H9 (cell line): ENCODE results near the gene PDE4B. TPM values are rescaled to one million over a fixed set of nuclear protein-coding genes. Genes with fewer than 3 reads are reported as not detected.

ENCODE experiments used
- DNase-seq: peaks from one replicate; pipeline ENCODE4 v3.0.0-alpha.2; 2017
- H2AFZ ChIP-seq: one replicate; pipeline ENCODE4 v1.6.1; 2013; ENCODE audit warnings: mild to moderate bottlenecking, low read length, control low read depth, moderate library complexity
- H2AK5ac ChIP-seq: 2 replicates; pipeline ENCODE4 v1.6.1; 2013; ENCODE audit warnings: low read length, control low read depth, mixed read lengths; ENCODE audit not compliant: insufficient read length
- H2BK120ac ChIP-seq: one replicate; pipeline ENCODE4 v1.6.1; 2013; ENCODE audit warnings: low read depth, mild to moderate bottlenecking, low read length, control low read depth, inconsistent platforms; ENCODE audit not compliant: poor library complexity, severe bottlenecking
- H2BK12ac ChIP-seq: 2 replicates; pipeline ENCODE4 v1.6.1; 2013; ENCODE audit warnings: low read length, control low read depth, mixed read lengths, low read depth; ENCODE audit not compliant: insufficient read length
- H2BK15ac ChIP-seq: 2 replicates; pipeline ENCODE4 v1.6.1; 2013; ENCODE audit warnings: low read depth, low read length, control low read depth
- H2BK20ac ChIP-seq: one replicate; pipeline ENCODE4 v1.6.1; 2013; ENCODE audit warnings: low read depth, mild to moderate bottlenecking, low read length, control low read depth, inconsistent platforms; ENCODE audit not compliant: poor library complexity, severe bottlenecking
- H2BK5ac ChIP-seq: 2 replicates; pipeline ENCODE4 v1.6.1; 2013; ENCODE audit warnings: low read length, control low read depth, mixed read lengths; ENCODE audit not compliant: insufficient read length
- H3K14ac ChIP-seq: 2 replicates; pipeline ENCODE4 v1.6.1; 2013; ENCODE audit warnings: low read length, control low read depth; ENCODE audit not compliant: insufficient read depth
- H3K18ac ChIP-seq: 2 replicates; pipeline ENCODE4 v1.6.1; 2013; ENCODE audit warnings: low read depth, mild to moderate bottlenecking, mixed read lengths, low read length, control low read depth; ENCODE audit not compliant: insufficient read length
- H3K23ac ChIP-seq: 2 replicates; pipeline ENCODE4 v1.6.1; 2013; ENCODE audit warnings: low read length, control low read depth, mixed read lengths, low read depth; ENCODE audit not compliant: insufficient read length
- H3K23me2 ChIP-seq: 2 replicates; pipeline ENCODE4 v1.6.1; 2013; ENCODE audit warnings: low read depth, mild to moderate bottlenecking, mixed read lengths, low read length, control low read depth; ENCODE audit not compliant: insufficient read length, poor library complexity, severe bottlenecking
- H3K27ac ChIP-seq: 2 replicates; pipeline ENCODE4 v1.5.1; 2013; ENCODE audit warnings: low read length, control low read depth, mixed read lengths, low read depth; ENCODE audit not compliant: insufficient read length
- H3K27me3 ChIP-seq: 2 replicates; pipeline ENCODE4 v1.6.1; 2013; ENCODE audit warnings: low read length, control low read depth, inconsistent platforms; ENCODE audit not compliant: insufficient read depth
- H3K4ac ChIP-seq: 2 replicates; pipeline ENCODE4 v1.6.1; 2013; ENCODE audit warnings: low read depth, mild to moderate bottlenecking, control low read depth, inconsistent platforms, low read length, moderate library complexity
- H3K4me1 ChIP-seq: 2 replicates; pipeline ENCODE4 v1.6.1; 2013; ENCODE audit warnings: low read length, control low read depth, inconsistent platforms; ENCODE audit not compliant: insufficient read depth
- H3K4me2 ChIP-seq: 2 replicates; pipeline ENCODE4 v1.6.1; 2013; ENCODE audit warnings: low read length, control low read depth, mixed read lengths; ENCODE audit not compliant: insufficient read length, insufficient read depth
- H3K56ac ChIP-seq: 2 replicates; pipeline ENCODE4 v1.6.1; 2013; ENCODE audit warnings: low read depth, mild to moderate bottlenecking, mixed read lengths, low read length, control low read depth; ENCODE audit not compliant: insufficient read length
- H3K79me1 ChIP-seq: 2 replicates; pipeline ENCODE4 v1.6.1; 2013; ENCODE audit warnings: low read depth, mild to moderate bottlenecking, moderate library complexity, low read length, control low read depth, inconsistent platforms; ENCODE audit not compliant: insufficient read depth, poor library complexity, severe bottlenecking
- H3K79me2 ChIP-seq: 2 replicates; pipeline ENCODE4 v1.6.1; 2013; ENCODE audit warnings: low read length, control low read depth, inconsistent platforms; ENCODE audit not compliant: insufficient read depth
- H3K9ac ChIP-seq: 2 replicates; pipeline ENCODE4 v1.6.1; 2013; ENCODE audit warnings: low read length, control low read depth, mixed read lengths; ENCODE audit not compliant: insufficient read length; ENCODE audit errors: extremely low read depth
- H3K9me3 ChIP-seq: one replicate; pipeline ENCODE4 v1.6.1; 2013; ENCODE audit warnings: low read depth, low read length, inconsistent platforms; ENCODE audit not compliant: control insufficient read depth
- H3T11ph ChIP-seq: one replicate; pipeline ENCODE4 v1.6.1; 2013; ENCODE audit warnings: mild to moderate bottlenecking, low read length, control low read depth, inconsistent platforms
- H4K20me1 ChIP-seq: one replicate; pipeline ENCODE4 v1.6.1; 2013; ENCODE audit not compliant: control insufficient read depth, insufficient read length, insufficient read depth
- H4K5ac ChIP-seq: 2 replicates; pipeline ENCODE4 v1.6.1; 2013; ENCODE audit warnings: low read depth, mild to moderate bottlenecking, mixed read lengths, low read length, control low read depth; ENCODE audit not compliant: insufficient read length
- H4K8ac ChIP-seq: replicated peaks from 2 replicates; pipeline ENCODE4 v1.6.1; 2013; ENCODE audit warnings: low read length, control low read depth, mixed read lengths, low read depth; ENCODE audit not compliant: insufficient read length
- H4K91ac ChIP-seq: 2 replicates; pipeline ENCODE4 v1.6.1; 2013; ENCODE audit warnings: low read depth, mild to moderate bottlenecking, moderate library complexity, mixed read lengths, low read length, control low read depth; ENCODE audit not compliant: insufficient read length
- H3K27ac Mint-ChIP-seq, 3 experiments: 2 replicates in 2 of 3; 3 replicates in 1 of 3; pipeline ENCODE4 v1.8.0; 2020 to 2021; ENCODE audit warnings: mixed read lengths in 3 of 3, mild to moderate bottlenecking in 1 of 3, moderate library complexity in 1 of 3
- H3K27me3 Mint-ChIP-seq: 2 replicates; pipeline ENCODE4 v1.8.0; 2021; ENCODE audit warnings: low read depth, mild to moderate bottlenecking, moderate library complexity, mixed read lengths
- H3K36me3 Mint-ChIP-seq, 3 experiments: 2 replicates in 2 of 3; 3 replicates in 1 of 3; pipeline ENCODE4 v1.8.0; 2020 to 2021; ENCODE audit warnings: low read depth in 3 of 3, mixed read lengths in 3 of 3; ENCODE audit not compliant: insufficient read depth in 1 of 3
- H3K4me1 Mint-ChIP-seq, 2 experiments: 2 replicates each; pipeline ENCODE4 v1.8.0; 2020; ENCODE audit warnings: mixed read lengths in 2 of 2
- H3K4me3 Mint-ChIP-seq, 2 experiments: 2 replicates in 1 of 2; 3 replicates in 1 of 2; pipeline ENCODE4 v1.8.0; 2020 to 2021; ENCODE audit warnings: mild to moderate bottlenecking in 2 of 2, mixed read lengths in 2 of 2, moderate library complexity in 1 of 2
- H3K9me3 Mint-ChIP-seq, 2 experiments: 2 replicates in 1 of 2; 3 replicates in 1 of 2; pipeline ENCODE4 v1.8.0; 2020; ENCODE audit warnings: mild to moderate bottlenecking in 2 of 2, mixed read lengths in 2 of 2, moderate library complexity in 1 of 2
- CTCF ChIP-seq: fragments of 200-600 bp; sonication (generic); conservative IDR thresholded peaks from 3 replicates; pipeline ENCODE4 v1.8.0; 2021; ENCODE audit warnings: antibody characterized with exemption, mild to moderate bottlenecking
- WGBS: extraction: QIAGEN DNeasy Blood & Tissue Kit; methylation state at CpG from one replicate; pipeline ENCODE4 v1.1.7; 2013; ENCODE audit warnings: missing lambda C conversion rate, low lambda C conversion rate, mixed read lengths; ENCODE audit not compliant: insufficient read length; ENCODE audit errors: extremely low coverage; 5-methylcytosine and 5-hydroxymethylcytosine counted together
- total RNA-seq: library from RNA; stranded (reverse); gene quantifications from 2 replicates; pipeline ENCODE4 v1.2.1, GENCODE V29; 2021

Gene PDE4B
- total RNA-seq, 1 experiment from 2014 or later, result 19.8 TPM

GRCh38 chr1:65881067-65881594, 88.4 kb downstream of the PDE4B start:
- H2BK12ac ChIP-seq, result no peak overlapping the region
- H3K56ac ChIP-seq, result no peak overlapping the region
- H2BK120ac ChIP-seq, result no peak overlapping the region
- H3K27ac ChIP-seq, result no peak overlapping the region
- H3T11ph ChIP-seq, result no peak overlapping the region
- no CpG with 5 or more reads among the region's 2 CpGs for WGBS
- no peak overlapping the region for H2AFZ ChIP-seq
- H3K4me3 Mint-ChIP-seq, result no peak overlapping the region
- no peak overlapping the region for H4K8ac ChIP-seq
- H3K36me3 Mint-ChIP-seq, result peaks cover 0 to 3% (median 0%) of the 10 kb centered on the region in 3 experiments; a peak in 2 of 7 replicates
- H3K18ac ChIP-seq, result no peak overlapping the region
- no peak overlapping the region for H3K4me2 ChIP-seq
- TF ChIP-seq CTCF, result no peak
- H3K14ac ChIP-seq, result no peak overlapping the region; the same call in 1 of the 2 replicates
- no peak for DNase-seq
- no peaks in the 10 kb centered on the region for H3K4me1 ChIP-seq
- H3K79me1 ChIP-seq, result no peaks in the 10 kb centered on the region
- H3K79me2 ChIP-seq, result no peaks in the 10 kb centered on the region
- no peak overlapping the region for H4K5ac ChIP-seq
- no peak overlapping the region for H3K27ac Mint-ChIP-seq
- no peaks in the 10 kb centered on the region for H3K23me2 ChIP-seq
- no peak overlapping the region for H3K9ac ChIP-seq
- H4K91ac ChIP-seq, result no peak overlapping the region
- H2AK5ac ChIP-seq, result no peak overlapping the region
- no peak overlapping the region for H3K23ac ChIP-seq
- no peak overlapping the region for H2BK20ac ChIP-seq
- no peaks in the 10 kb centered on the region for H3K4me1 Mint-ChIP-seq
- H3K9me3 Mint-ChIP-seq, result peaks cover 5 to 15% of the 10 kb centered on the region in 2 experiments; a peak in 2 of 5 replicates
- H3K27me3 ChIP-seq, result no peaks in the 10 kb centered on the region
- H2BK15ac ChIP-seq, result no peak overlapping the region
- no peak overlapping the region for H3K4ac ChIP-seq
- no peak overlapping the region for H2BK5ac ChIP-seq
- no peaks in the 10 kb centered on the region for H3K9me3 ChIP-seq
- H3K27me3 Mint-ChIP-seq, result no peaks in the 10 kb centered on the region
- no peaks in the 10 kb centered on the region for H4K20me1 ChIP-seq
